ENCODE data around the gene AQP4.

AQP4 gene, protein sequence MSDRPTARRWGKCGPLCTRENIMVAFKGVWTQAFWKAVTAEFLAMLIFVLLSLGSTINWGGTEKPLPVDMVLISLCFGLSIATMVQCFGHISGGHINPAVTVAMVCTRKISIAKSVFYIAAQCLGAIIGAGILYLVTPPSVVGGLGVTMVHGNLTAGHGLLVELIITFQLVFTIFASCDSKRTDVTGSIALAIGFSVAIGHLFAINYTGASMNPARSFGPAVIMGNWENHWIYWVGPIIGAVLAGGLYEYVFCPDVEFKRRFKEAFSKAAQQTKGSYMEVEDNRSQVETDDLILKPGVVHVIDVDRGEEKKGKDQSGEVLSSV

DNA sequence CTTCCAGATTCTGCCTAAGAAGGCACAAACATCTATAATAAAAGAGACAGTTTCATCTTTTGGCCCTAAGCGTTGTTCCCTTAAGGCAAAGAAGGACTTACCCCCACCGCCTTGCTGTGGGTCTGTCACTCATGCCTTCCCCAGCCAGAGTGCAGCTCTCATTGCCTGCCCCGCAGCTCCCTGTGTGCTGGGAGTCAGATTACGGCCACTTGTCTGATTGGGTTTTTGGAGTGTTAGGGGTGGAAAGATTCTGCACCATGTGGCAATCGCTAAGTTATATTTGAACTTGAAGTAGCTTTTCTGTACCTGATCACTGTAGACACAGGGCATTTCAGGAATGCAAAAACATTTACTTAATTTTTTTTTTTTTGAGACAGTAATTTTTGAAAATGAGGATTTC, at the start of gene AQP4:
Gene AQP4 (minus strand): TSS at position 151 of the 400 bp plus-strand sequence. CDS start 18 bp downstream, at position 133.
- Mint-ChIP-seq H3K4me3 (no peak within 1 kb of the TSS), H3K36me3 (no peaks in the 10 kb centered on the region), H3K4me1 (ENCODE audit: low read depth) (no peaks in the 10 kb centered on the region), H3K27me3 (peaks cover 14% of the 10 kb centered on the region), H3K9me3 (ENCODE audit: low read depth) (no peaks in the 10 kb centered on the region), H3K27ac (no peak within 1 kb of the TSS)

DNA sequence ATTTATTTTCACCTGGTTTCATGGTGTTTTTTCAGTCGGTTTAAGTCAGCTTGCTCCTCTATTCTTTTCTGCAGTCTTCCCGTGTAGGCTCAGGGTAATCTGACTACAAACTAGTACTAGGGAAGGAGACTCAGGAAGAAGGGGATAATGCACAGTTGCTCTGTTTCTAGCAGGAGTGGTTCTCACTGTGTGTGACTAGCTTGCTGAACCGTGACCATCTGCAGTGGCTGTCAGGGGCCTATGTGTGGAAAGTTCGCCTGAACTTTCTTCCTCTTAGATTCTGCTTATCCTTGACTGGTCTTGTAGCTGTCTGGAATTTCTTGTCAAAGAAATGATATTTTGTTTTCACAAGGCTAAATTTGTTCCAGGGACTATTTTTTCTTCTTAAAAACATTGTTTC, 46.3 kb upstream of the AQP4 start:
- no peaks in the 10 kb centered on the region for H3K36me3 Mint-ChIP-seq
- H3K4me3 Mint-ChIP-seq, result no peak overlapping the region
- H3K27ac Mint-ChIP-seq, result no peak overlapping the region
- peaks cover 2% of the 10 kb centered on the region for H3K9me3 Mint-ChIP-seq (ENCODE audit: low read depth)
- no peaks in the 10 kb centered on the region for H3K4me1 Mint-ChIP-seq (ENCODE audit: low read depth)
- H3K27me3 Mint-ChIP-seq, result no peaks in the 10 kb centered on the region

DNA sequence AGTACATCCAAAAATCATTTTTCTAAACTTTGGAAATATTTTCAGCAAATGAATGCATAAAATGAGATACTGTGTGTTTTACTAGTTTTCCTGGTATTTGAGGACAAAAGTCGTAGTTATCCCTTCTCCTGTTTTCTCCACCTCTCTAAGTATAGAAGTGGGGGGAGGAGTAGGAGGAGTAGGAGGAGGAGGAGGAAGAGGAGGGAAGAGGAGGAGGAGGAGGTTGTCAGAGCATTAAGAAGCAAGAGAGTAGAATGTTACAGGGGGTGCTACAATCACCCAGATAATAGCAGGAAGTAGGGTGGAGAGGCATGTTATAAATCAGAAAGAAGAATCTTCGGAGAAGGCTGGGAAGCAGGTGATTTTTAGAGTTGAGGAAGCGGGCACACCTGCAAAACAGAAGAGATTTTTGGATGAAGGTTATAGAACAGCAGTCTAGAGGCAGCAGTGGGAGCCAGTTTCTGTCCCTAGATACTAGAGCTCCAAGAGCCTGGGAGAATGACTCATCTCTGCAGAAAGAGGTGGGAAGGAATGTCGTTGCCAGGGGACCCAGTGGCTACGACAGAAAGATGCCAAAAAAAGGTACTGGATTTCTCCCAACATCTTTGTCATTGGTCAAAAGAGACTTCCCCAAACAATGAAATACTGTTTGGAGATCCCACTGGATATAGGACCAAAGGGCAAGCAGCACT, 44.2 kb upstream of the AQP4 start:
- Mint-ChIP-seq H3K4me3 (no peak overlapping the region), H3K9me3 (ENCODE audit: low read depth) (peaks cover 4% of the 10 kb centered on the region), H3K36me3 (no peaks in the 10 kb centered on the region), H3K4me1 (ENCODE audit: low read depth) (no peaks in the 10 kb centered on the region), H3K27me3 (no peaks in the 10 kb centered on the region), H3K27ac (no peak overlapping the region)

DNA sequence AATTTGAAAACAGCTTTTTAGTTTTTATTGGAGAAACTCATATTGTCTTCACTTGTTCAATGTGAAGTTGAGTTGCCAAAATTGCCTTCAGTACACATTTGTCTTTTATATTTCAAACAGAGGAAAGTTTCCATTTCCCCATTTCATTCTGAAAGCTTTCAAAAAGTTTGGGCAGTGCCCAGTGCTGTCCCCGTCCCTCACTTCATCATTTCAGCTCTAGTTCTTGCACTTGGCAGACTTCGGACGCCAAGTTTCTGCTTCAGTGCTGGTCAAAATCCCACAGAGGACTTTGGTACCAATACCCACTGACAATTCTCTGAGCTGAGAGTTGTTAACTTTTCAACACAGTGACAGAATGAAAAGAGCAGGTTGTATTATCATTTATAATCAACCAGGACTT, 43.4 kb upstream of the AQP4 start:
- no peaks in the 10 kb centered on the region for H3K4me1 Mint-ChIP-seq (ENCODE audit: low read depth)
- no peak overlapping the region for H3K27ac Mint-ChIP-seq
- H3K36me3 Mint-ChIP-seq, result no peaks in the 10 kb centered on the region
- peaks cover 10% of the 10 kb centered on the region for H3K9me3 Mint-ChIP-seq (ENCODE audit: low read depth)
- no peaks in the 10 kb centered on the region for H3K27me3 Mint-ChIP-seq
- H3K4me3 Mint-ChIP-seq, result no peak overlapping the region

DNA sequence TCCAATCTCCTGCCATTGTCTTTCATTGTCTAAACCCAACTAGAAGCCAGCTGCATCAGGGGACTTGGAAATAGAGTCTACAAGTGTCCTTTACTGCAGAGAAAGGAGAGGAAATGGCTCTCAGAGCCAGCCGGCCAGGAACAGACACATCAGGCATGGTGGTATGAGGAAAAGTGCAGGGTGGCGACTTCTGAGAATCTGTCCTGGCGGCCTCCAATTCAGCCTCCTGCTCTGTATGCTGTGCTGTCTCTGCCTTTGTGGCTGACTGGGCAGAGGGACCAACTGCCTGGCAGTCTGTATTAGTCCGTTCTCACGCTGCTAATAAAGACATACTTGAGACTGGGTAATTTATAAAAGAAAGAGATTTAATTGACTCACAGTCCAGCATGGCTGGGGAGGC, 36.8 kb upstream of the AQP4 start:
- H3K9me3 Mint-ChIP-seq (ENCODE audit: low read depth), result peaks cover 25% of the 10 kb centered on the region
- no peak overlapping the region for H3K27ac Mint-ChIP-seq
- H3K27me3 Mint-ChIP-seq, result peaks cover 6% of the 10 kb centered on the region
- H3K4me3 Mint-ChIP-seq, result no peak overlapping the region
- H3K4me1 Mint-ChIP-seq (ENCODE audit: low read depth), result no peaks in the 10 kb centered on the region
- H3K36me3 Mint-ChIP-seq, result no peaks in the 10 kb centered on the region

DNA sequence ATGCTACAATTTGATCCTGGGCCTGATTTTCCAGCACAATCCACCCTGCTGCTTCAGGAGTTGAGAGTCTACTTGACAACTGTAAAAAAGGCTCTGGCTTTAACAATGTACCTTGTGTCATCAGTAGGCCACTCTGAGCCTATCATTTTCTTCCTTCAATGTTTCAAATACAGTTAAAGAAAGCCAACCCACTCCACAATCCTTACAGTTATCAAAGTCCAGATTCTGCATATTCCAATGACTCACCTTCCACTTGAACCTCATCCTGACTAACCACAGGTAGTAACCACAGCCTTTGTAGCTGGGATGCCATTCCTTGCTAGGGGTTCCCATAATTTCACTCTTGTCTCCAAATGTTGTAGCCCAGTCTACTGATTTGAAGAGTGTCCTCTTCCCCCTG, 35.5 kb upstream of the AQP4 start:
- peaks cover 21% of the 10 kb centered on the region for H3K9me3 Mint-ChIP-seq (ENCODE audit: low read depth)
- no peaks in the 10 kb centered on the region for H3K36me3 Mint-ChIP-seq
- no peak overlapping the region for H3K4me3 Mint-ChIP-seq
- H3K27me3 Mint-ChIP-seq, result peaks cover 6% of the 10 kb centered on the region
- no peak overlapping the region for H3K27ac Mint-ChIP-seq
- H3K4me1 Mint-ChIP-seq (ENCODE audit: low read depth), result no peaks in the 10 kb centered on the region

DNA sequence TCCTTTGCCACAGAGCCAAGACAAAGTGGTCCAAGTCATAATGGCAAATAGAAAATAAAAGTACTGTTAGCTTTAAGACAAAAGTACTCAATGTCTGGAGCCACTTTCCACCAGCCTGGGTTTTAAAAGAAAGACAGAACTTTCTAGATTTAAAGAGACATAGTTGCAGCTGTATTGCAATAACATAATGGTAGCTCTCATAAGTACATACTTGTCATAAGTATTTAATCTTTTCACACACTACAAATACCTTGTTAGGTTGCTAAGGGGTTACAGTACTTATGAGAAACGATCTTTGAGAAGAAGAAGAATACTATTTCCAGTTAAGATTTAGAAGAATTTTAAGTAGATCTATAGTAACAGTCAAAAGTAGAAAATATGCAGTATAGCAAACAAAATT, 28.9 kb upstream of the AQP4 start:
- peaks cover 6% of the 10 kb centered on the region for H3K9me3 Mint-ChIP-seq (ENCODE audit: low read depth)
- no peaks in the 10 kb centered on the region for H3K36me3 Mint-ChIP-seq
- no peaks in the 10 kb centered on the region for H3K4me1 Mint-ChIP-seq (ENCODE audit: low read depth)
- no peak overlapping the region for H3K27ac Mint-ChIP-seq
- H3K4me3 Mint-ChIP-seq, result no peak overlapping the region
- H3K27me3 Mint-ChIP-seq, result no peaks in the 10 kb centered on the region

DNA sequence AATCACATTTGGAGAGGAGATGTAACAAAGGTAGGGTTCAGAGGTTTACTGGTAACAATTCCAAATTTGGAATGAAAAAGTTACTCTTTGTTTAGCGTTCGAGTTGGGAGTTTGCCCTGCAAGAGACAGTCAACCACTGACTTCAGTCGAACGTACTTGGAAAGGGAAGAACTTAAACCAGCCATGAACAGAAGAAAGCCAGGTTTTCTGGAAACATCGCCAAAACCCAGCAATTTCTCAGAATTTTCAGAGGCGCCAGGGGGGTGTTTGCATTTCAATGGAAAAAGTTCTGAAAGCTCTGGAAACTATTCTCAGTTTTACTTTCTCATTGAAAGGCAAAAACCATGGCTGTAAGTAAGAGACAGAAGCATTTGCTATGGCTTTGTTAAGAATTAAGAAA, 28.5 kb upstream of the AQP4 start:
- peaks cover 6% of the 10 kb centered on the region for H3K9me3 Mint-ChIP-seq (ENCODE audit: low read depth)
- no peaks in the 10 kb centered on the region for H3K36me3 Mint-ChIP-seq
- H3K27me3 Mint-ChIP-seq, result no peaks in the 10 kb centered on the region
- H3K27ac Mint-ChIP-seq, result no peak overlapping the region
- no peaks in the 10 kb centered on the region for H3K4me1 Mint-ChIP-seq (ENCODE audit: low read depth)
- no peak overlapping the region for H3K4me3 Mint-ChIP-seq

DNA sequence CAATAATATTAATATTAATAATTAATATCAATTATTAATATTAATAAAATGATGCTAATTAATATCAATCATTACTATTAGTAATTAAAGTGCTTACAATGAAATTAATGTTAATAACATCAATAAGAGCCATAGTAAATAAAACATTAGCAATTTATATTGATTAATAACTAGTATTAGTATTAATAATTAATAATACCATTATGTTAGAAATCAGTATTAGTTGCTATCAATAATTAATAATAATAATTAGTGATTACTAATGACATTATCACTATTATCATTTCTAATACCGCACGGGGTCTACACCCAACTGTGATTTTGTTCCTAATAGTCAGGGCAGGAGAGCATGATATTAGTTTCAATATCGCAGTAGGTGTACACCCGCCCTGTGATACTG, 22.8 kb upstream of the AQP4 start:
- Mint-ChIP-seq H3K27me3 (no peaks in the 10 kb centered on the region), H3K9me3 (ENCODE audit: low read depth) (peaks cover 5% of the 10 kb centered on the region)

DNA sequence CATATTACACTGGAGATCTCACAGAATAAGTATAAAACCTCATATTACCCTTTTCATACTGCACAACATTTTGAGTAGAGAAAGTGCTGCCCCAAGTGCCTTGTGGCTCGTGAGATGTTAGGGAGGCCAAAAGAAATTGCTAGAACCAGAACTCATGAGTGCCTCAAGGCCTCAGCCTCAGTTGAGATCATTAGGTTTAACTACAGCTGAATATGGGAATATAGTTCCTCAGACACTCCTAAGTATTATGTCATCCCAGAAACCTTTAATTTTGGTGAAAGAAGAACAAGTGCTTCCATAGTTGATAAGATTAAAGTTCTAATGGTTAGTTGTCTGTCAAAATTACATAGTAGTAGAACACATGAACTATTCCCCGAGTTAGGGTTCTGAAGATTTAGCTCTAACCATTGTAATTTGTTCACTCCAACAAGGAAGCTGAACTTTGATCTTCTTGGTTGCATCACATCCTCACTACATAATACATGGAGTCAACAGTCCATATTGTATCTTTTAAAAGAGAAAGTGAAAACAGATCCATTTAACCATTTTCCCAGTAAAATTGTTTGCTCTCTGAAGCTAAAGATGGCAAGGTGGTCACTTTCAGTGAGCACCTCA, 9.6 kb upstream of the AQP4 start:
- H3K36me3 Mint-ChIP-seq, result no peaks in the 10 kb centered on the region
- H3K4me3 Mint-ChIP-seq, result no peak overlapping the region
- no peaks in the 10 kb centered on the region for H3K27me3 Mint-ChIP-seq
- H3K9me3 Mint-ChIP-seq (ENCODE audit: low read depth), result peaks cover 8% of the 10 kb centered on the region
- no peaks in the 10 kb centered on the region for H3K4me1 Mint-ChIP-seq (ENCODE audit: low read depth)
- no peak overlapping the region for H3K27ac Mint-ChIP-seq

More for the DNA sequence above, 22.8 kb upstream of the AQP4 start:
- Mint-ChIP-seq H3K27ac (no peak overlapping the region), H3K4me1 (ENCODE audit: low read depth) (no peaks in the 10 kb centered on the region), H3K36me3 (no peaks in the 10 kb centered on the region), H3K4me3 (no peak overlapping the region)

DNA sequence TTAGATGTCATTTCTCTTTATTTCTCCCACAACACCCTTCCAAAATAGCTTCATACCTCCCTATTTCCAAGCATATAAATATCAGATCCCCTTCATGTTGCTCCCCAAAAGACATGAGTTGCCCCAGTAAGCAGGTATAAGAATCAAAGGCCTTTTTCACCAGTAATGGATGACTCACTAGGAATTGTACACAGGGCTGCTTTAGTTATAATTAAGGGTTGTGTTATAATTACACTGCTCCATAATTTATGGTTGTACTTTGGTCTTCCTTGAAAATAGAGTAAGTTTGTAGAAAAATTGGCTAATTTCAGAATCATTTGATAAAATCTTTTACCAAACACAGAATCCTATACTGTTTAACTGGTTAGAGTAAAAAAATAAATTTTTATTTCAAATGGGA, 8.8 kb upstream of the AQP4 start:
- Mint-ChIP-seq H3K36me3 (no peaks in the 10 kb centered on the region), H3K4me1 (ENCODE audit: low read depth) (no peaks in the 10 kb centered on the region), H3K27me3 (no peaks in the 10 kb centered on the region), H3K4me3 (no peak overlapping the region), H3K9me3 (ENCODE audit: low read depth) (peaks cover 8% of the 10 kb centered on the region), H3K27ac (no peak overlapping the region)

DNA sequence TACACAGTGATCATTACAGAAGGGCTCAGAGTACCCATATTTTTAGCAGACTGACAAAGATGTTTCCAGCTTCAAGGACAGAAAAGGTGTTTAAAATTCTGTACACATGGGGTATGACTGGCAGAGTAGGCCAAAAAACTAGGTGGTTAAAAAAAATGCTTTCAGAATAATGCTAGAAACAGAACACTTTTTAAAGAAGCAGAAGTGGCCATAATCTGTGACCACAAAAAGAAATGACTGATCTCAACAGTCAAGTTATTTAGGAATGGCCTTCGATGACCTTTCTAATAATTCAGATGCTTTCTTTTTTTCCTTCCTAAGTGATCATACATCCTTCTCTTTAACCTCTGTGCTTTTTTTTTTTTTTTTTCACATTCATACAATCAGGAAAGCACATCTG, 4.1 kb upstream of the AQP4 start:
- H3K4me3 Mint-ChIP-seq, result no peak overlapping the region
- peaks cover 4% of the 10 kb centered on the region for H3K9me3 Mint-ChIP-seq (ENCODE audit: low read depth)
- H3K27ac Mint-ChIP-seq, result no peak overlapping the region
- H3K4me1 Mint-ChIP-seq (ENCODE audit: low read depth), result no peaks in the 10 kb centered on the region
- no peaks in the 10 kb centered on the region for H3K36me3 Mint-ChIP-seq
- no peaks in the 10 kb centered on the region for H3K27me3 Mint-ChIP-seq

DNA sequence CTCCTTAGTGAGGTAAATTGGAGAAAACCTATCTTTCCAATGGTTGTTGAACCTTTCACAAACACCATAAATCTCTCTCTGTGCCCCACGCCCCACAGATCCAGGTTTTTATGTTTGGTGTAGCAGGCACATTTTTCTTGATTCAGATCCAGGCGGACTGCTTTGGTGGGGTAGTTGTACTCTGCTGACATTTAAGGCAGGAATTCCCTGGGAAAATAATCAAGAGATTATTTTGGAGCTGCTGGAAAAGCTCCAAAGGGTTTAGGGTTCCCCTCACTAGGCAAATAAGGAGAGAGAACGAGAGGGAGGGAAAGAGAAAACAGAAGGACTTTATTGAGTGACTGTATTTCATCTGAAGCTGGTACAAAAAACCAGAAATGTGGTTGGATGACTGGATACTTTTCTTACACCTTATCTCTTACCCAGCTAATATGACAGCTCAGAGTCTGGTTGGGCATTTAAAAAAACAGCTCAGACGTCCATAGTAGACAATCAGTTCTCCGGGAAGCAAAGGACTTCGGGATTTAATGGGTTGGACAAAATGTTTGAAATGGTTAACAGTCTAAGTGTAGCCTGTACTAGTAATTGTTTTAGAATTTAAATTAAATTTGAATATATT, 3.6 kb upstream of the AQP4 start:
- Mint-ChIP-seq H3K27ac (no peak overlapping the region), H3K4me3 (no peak overlapping the region), H3K4me1 (ENCODE audit: low read depth) (no peaks in the 10 kb centered on the region), H3K27me3 (peaks cover 4% of the 10 kb centered on the region), H3K36me3 (no peaks in the 10 kb centered on the region), H3K9me3 (ENCODE audit: low read depth) (peaks cover 4% of the 10 kb centered on the region)

DNA sequence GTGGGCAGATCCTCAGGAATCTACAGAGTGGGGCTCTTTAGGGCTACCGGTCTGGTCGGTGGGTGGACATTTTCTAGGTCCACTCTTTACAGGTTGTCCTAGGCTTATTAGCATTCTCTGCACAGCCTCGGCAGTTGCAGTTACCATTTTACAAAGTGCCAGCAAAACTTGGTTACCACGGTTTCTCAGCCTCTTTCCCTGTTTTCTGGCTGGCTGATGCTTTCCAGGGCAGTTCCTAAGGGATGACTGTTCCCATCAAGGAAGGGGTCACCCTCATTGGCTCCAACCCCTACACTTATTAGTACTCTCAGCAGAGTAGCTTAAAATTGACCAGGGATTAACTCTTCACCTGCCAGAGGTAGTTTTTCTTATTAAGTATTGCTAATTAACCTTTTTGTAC, 2.0 kb upstream of the AQP4 start:
- Mint-ChIP-seq H3K4me3 (no peak overlapping the region), H3K27me3 (peaks cover 7% of the 10 kb centered on the region), H3K4me1 (ENCODE audit: low read depth) (no peaks in the 10 kb centered on the region), H3K36me3 (no peaks in the 10 kb centered on the region), H3K27ac (no peak overlapping the region), H3K9me3 (ENCODE audit: low read depth) (peaks cover 4% of the 10 kb centered on the region)

DNA sequence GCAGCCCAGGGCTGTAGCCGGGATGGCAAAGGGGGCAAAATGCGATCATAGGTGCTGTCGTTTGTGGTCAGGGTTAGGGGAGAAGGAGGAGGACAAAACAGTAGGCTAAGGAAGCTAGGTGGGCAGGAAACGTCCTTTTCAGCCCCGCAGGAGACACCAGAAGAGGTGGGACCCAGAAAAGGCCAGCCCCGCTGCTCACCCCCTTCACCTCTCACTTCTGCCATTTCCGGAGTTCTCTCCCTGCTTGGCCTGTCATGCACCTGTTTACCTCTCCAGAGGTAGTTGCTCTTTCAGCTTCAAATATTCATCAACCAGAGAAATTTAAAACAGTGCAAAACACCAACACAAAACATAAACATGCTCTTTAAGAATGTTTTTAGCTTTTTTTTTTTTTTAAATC, 849 bp downstream of the AQP4 start:
- Mint-ChIP-seq H3K36me3 (no peaks in the 10 kb centered on the region), H3K27me3 (peaks cover 14% of the 10 kb centered on the region), H3K4me3 (no peak overlapping the region), H3K9me3 (ENCODE audit: low read depth) (no peaks in the 10 kb centered on the region), H3K27ac (no peak overlapping the region), H3K4me1 (ENCODE audit: low read depth) (no peaks in the 10 kb centered on the region)

Measured in activated naive CD8-positive, alpha-beta T cell (primary cell).